HL-60 (cell line): ENCODE results near the gene ABCC4.
"Not testable (repeated sequence)": the region's sequence is repeated elsewhere in the genome, so short reads cannot be mapped to it uniquely, and the experiment has no call there.

Source experiments
- DNase-seq, 2 experiments: peaks; one replicate each; pipeline ENCODE4 v3.0.0-alpha.2; 2010 to 2020; ENCODE audit warnings: low read depth in 1 of 2, low spot score in 1 of 2
- H3K27ac ChIP-seq: fragments of 250-450 bp; sonication (Bioruptor Pico); replicated peaks from 2 replicates; pipeline ENCODE4 v1.5.1; 2020; ENCODE audit warnings: mild to moderate bottlenecking, moderate library complexity
- H3K27me3 ChIP-seq: fragments of 250-450 bp; sonication (Bioruptor Pico); 2 replicates; pipeline ENCODE4 v1.5.1; 2021; ENCODE audit warnings: mild to moderate bottlenecking, moderate library complexity; ENCODE audit not compliant: insufficient read depth, poor library complexity, severe bottlenecking
- H3K4me3 ChIP-seq: replicated peaks from 2 replicates; pipeline ENCODE4 v1.5.1; 2011; ENCODE audit warnings: mild to moderate bottlenecking, control low read depth, low read length; ENCODE audit not compliant: insufficient read depth
- GABPA ChIP-seq: IDR thresholded peaks from 2 replicates; pipeline ENCODE4 v1.6.1; 2012; ENCODE audit warnings: low read depth
- POLR2AphosphoS5 ChIP-seq: IDR thresholded peaks from 2 replicates; pipeline ENCODE4 v1.6.1; 2012; ENCODE audit warnings: low read depth
- SPI1 ChIP-seq: IDR thresholded peaks from 2 replicates; pipeline ENCODE4 v1.6.1; 2012; ENCODE audit warnings: low read depth, mild to moderate bottlenecking, borderline replicate concordance
- TF ChIP-seq, protein P1 (sequence below): IDR thresholded peaks from 2 replicates; pipeline ENCODE4 v1.6.1; 2012; ENCODE audit warnings: low read depth; ENCODE audit not compliant: insufficient replicate concordance
- TF ChIP-seq, protein P2 (sequence below): IDR thresholded peaks from one replicate; pipeline ENCODE4 v1.5.1; 2011; ENCODE audit warnings: low read length, control low read depth, inconsistent platforms; ENCODE audit not compliant: insufficient read depth

The ABCC4 gene

GRCh38 chr13:95279016-95279415 is 22.2 kb downstream of the ABCC4 start:
- TF ChIP-seq POLR2AphosphoS5 (no peak), SPI1 (no peak)
- TF ChIP-seq, protein P1, sequence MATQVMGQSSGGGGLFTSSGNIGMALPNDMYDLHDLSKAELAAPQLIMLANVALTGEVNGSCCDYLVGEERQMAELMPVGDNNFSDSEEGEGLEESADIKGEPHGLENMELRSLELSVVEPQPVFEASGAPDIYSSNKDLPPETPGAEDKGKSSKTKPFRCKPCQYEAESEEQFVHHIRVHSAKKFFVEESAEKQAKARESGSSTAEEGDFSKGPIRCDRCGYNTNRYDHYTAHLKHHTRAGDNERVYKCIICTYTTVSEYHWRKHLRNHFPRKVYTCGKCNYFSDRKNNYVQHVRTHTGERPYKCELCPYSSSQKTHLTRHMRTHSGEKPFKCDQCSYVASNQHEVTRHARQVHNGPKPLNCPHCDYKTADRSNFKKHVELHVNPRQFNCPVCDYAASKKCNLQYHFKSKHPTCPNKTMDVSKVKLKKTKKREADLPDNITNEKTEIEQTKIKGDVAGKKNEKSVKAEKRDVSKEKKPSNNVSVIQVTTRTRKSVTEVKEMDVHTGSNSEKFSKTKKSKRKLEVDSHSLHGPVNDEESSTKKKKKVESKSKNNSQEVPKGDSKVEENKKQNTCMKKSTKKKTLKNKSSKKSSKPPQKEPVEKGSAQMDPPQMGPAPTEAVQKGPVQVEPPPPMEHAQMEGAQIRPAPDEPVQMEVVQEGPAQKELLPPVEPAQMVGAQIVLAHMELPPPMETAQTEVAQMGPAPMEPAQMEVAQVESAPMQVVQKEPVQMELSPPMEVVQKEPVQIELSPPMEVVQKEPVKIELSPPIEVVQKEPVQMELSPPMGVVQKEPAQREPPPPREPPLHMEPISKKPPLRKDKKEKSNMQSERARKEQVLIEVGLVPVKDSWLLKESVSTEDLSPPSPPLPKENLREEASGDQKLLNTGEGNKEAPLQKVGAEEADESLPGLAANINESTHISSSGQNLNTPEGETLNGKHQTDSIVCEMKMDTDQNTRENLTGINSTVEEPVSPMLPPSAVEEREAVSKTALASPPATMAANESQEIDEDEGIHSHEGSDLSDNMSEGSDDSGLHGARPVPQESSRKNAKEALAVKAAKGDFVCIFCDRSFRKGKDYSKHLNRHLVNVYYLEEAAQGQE = no peak
- Histone ChIP-seq H3K27ac (no peak overlapping the region), H3K27me3 (no peaks in the 10 kb centered on the region), H3K4me3 (no peak overlapping the region)
- no peak for DNase-seq

DNA sequence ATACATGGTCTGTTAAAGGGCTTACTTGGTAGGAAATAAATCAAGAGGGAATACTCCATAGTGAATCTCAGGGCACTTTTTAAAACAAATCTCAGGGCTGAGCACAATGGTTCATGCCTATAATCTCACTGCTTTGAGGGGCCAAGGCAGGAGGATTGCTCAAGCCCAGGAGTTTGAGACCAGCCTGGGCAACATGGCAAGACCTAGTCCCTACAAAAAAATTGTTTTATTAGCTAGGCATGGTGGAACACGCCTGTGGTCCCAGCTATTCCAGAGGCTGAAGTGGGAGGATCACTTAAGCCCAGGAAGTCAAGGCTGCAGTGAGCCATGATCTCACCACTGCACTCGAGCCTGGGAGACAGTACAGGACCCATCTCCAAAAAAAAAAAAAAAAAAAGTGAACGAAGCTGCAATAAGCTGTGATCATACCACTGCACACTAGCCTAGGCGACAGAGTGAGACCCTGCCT is 25.2 kb downstream of the ABCC4 start:
- Histone ChIP-seq H3K4me3 (no peak overlapping the region), H3K27ac (no peak overlapping the region), H3K27me3 (no peaks in the 10 kb centered on the region)
- TF ChIP-seq POLR2AphosphoS5 = no peak
- TF ChIP-seq, protein P2, sequence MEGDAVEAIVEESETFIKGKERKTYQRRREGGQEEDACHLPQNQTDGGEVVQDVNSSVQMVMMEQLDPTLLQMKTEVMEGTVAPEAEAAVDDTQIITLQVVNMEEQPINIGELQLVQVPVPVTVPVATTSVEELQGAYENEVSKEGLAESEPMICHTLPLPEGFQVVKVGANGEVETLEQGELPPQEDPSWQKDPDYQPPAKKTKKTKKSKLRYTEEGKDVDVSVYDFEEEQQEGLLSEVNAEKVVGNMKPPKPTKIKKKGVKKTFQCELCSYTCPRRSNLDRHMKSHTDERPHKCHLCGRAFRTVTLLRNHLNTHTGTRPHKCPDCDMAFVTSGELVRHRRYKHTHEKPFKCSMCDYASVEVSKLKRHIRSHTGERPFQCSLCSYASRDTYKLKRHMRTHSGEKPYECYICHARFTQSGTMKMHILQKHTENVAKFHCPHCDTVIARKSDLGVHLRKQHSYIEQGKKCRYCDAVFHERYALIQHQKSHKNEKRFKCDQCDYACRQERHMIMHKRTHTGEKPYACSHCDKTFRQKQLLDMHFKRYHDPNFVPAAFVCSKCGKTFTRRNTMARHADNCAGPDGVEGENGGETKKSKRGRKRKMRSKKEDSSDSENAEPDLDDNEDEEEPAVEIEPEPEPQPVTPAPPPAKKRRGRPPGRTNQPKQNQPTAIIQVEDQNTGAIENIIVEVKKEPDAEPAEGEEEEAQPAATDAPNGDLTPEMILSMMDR = no peak
- no peak for DNase-seq

DNA sequence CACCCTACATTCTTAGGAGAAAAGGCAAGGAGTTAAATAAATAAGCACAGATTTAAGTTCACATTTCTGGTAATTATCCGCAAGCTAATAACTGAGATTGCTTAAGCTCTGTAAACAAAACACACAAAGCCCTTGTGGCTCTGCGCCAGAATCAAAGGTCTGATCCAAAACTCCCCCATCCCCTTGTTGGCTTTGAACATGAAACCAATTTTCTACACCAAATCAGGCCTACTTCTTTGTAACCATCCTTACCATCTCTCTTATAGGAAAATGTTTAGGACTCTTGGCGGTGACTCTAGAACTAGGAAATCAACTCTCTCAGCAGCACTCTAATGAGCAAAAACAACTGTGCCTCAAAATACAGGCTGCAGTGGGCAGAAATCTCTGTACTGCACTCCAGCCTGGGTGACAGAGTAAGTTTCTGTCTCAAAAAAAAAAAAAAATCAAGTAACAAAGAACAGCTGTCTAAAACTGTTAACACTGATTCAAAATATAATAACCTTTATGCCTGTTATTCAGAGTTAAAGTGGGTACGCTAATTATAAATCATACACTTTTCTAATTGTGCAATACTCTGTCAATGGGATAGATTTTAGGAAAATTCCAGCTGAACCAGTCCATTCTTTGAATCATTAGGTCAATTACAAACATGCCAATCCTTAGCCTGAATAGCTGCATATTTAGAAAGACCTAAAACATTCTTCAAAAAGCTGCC is 25.8 kb downstream of the ABCC4 start:
- no peak overlapping the region for H3K27ac ChIP-seq
- TF ChIP-seq, protein P1 = no peak
- TF ChIP-seq POLR2AphosphoS5 (no peak), SPI1 (no peak), GABPA (no peak)
- TF ChIP-seq, protein P2 = no peak
- no peak for DNase-seq

DNA sequence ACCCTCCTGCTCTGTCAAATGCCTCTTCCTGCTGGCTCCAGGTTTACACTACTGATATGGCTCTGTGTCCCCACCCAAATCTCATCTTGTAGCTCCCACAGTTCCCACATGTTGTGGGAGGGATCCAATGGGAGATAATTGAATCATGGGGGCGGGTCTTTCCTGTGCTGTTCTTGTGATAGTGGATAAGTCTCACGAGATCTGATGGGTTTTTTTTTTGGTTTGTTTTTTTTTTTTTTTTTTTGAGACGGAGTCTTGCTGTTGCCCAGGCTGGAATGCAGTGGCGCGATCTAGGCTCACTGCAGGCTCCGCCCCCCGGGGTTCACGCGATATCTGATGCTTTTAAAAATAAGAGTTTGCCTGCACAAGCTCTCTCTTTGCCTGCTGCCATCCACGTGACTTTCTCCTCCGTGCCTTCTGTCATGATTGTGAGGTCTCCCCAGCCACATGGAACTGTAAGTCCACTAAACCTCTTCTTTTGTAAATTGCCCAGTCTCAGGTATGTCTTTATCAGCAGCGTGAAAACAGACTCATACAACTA is 27.6 kb downstream of the ABCC4 start:
- not testable (repeated sequence) for H3K27me3 ChIP-seq, H3K4me3 ChIP-seq, H3K27ac ChIP-seq, DNase-seq

More for the DNA sequence above, 25.8 kb downstream of the ABCC4 start:
- no peaks in the 10 kb centered on the region for H3K27me3 ChIP-seq
- H3K4me3 ChIP-seq = no peak overlapping the region

GRCh38 chr13:95272076-95272475 is 29.2 kb downstream of the ABCC4 start:
- DNase-seq, H3K27ac ChIP-seq, H3K4me3 ChIP-seq, H3K27me3 ChIP-seq: not testable (repeated sequence)
